HEK293 (cell line): ENCODE results near the gene PCYT1A.

Source experiments
- GLI4 ChIP-seq: fragments of 450-650 bp; formaldehyde crosslinking; IDR thresholded peaks from 2 replicates; pipeline ENCODE4 v1.5.1; 2016; ENCODE audit warnings: missing biosample characterization, missing genetic modification characterization
- TCF7L2 ChIP-seq: IDR thresholded peaks from 2 replicates; pipeline ENCODE4 v1.6.1; 2011; ENCODE audit warnings: low read depth, mild to moderate bottlenecking, inconsistent platforms, low read length, moderate library complexity, borderline replicate concordance
- ZNF670 ChIP-seq: fragments of 450-650 bp; formaldehyde crosslinking; IDR thresholded peaks from 2 replicates; pipeline ENCODE4 v1.5.1; 2016; ENCODE audit warnings: missing biosample characterization, missing genetic modification characterization, low read depth
- TF ChIP-seq, protein P1 (sequence below): fragments of 450-650 bp; formaldehyde crosslinking; IDR thresholded peaks from 2 replicates; pipeline ENCODE4 v1.5.1; 2016; ENCODE audit warnings: missing biosample characterization, missing genetic modification characterization, borderline replicate concordance
- TF ChIP-seq, protein P2 (sequence below): fragments of 450-650 bp; formaldehyde crosslinking; IDR thresholded peaks from 2 replicates; pipeline ENCODE4 v1.5.1; 2016; ENCODE audit warnings: missing biosample characterization, missing genetic modification characterization
- TF ChIP-seq, protein P3 (sequence below): fragments of 450-650 bp; formaldehyde crosslinking; IDR thresholded peaks from 2 replicates; pipeline ENCODE4 v1.5.1; 2017; ENCODE audit warnings: missing biosample characterization, mild to moderate bottlenecking, missing genetic modification characterization, moderate library complexity

DNA sequence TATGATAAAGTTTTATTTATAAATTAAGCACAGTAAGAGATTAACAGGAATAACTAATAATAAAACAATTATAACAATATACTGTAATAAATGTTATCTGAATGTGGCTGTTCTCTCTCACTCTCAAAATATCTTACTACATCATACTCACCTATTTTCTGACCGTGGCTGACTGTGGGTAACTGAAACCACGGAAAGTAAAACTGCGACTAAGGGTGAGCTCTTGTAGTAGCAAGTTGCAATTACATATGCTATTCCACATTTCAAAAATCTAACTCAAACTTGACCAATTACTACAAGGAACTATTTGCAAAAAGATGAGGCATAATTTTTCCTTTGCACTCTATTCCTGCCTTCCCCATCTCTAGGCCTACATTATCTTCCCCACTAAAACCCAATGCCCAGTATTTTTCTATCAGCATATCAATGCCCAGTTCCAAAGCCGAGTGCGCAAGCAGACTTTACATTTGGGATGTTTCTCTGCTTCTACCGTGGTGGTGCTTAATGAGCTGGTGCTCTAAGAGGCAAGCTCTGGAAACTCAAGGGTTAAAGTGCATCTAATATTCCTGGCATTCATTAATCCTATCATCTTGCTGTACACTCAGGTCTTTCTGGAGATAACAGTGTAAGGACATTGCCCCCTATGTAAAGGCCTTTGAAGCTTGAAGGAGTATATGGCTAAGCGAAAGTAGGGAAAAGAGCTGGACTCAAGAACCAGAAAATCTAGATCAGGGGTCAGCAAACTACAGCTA is 6.7 kb downstream of the PCYT1A start:
- TF ChIP-seq ZNF670 (no peak), GLI4 (no peak), TCF7L2 (no peak)
- TF ChIP-seq, protein P1, sequence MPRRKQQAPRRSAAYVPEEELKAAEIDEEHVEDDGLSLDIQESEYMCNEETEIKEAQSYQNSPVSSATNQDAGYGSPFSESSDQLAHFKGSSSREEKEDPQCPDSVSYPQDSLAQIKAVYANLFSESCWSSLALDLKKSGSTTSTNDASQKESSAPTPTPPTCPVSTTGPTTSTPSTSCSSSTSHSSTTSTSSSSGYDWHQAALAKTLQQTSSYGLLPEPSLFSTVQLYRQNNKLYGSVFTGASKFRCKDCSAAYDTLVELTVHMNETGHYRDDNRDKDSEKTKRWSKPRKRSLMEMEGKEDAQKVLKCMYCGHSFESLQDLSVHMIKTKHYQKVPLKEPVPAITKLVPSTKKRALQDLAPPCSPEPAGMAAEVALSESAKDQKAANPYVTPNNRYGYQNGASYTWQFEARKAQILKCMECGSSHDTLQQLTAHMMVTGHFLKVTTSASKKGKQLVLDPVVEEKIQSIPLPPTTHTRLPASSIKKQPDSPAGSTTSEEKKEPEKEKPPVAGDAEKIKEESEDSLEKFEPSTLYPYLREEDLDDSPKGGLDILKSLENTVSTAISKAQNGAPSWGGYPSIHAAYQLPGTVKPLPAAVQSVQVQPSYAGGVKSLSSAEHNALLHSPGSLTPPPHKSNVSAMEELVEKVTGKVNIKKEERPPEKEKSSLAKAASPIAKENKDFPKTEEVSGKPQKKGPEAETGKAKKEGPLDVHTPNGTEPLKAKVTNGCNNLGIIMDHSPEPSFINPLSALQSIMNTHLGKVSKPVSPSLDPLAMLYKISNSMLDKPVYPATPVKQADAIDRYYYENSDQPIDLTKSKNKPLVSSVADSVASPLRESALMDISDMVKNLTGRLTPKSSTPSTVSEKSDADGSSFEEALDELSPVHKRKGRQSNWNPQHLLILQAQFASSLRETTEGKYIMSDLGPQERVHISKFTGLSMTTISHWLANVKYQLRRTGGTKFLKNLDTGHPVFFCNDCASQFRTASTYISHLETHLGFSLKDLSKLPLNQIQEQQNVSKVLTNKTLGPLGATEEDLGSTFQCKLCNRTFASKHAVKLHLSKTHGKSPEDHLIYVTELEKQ (tag by site-specific recombination), result no peak
- TF ChIP-seq, protein P2, sequence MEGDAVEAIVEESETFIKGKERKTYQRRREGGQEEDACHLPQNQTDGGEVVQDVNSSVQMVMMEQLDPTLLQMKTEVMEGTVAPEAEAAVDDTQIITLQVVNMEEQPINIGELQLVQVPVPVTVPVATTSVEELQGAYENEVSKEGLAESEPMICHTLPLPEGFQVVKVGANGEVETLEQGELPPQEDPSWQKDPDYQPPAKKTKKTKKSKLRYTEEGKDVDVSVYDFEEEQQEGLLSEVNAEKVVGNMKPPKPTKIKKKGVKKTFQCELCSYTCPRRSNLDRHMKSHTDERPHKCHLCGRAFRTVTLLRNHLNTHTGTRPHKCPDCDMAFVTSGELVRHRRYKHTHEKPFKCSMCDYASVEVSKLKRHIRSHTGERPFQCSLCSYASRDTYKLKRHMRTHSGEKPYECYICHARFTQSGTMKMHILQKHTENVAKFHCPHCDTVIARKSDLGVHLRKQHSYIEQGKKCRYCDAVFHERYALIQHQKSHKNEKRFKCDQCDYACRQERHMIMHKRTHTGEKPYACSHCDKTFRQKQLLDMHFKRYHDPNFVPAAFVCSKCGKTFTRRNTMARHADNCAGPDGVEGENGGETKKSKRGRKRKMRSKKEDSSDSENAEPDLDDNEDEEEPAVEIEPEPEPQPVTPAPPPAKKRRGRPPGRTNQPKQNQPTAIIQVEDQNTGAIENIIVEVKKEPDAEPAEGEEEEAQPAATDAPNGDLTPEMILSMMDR (tag by site-specific recombination), result no peak
- TF ChIP-seq, protein P3, sequence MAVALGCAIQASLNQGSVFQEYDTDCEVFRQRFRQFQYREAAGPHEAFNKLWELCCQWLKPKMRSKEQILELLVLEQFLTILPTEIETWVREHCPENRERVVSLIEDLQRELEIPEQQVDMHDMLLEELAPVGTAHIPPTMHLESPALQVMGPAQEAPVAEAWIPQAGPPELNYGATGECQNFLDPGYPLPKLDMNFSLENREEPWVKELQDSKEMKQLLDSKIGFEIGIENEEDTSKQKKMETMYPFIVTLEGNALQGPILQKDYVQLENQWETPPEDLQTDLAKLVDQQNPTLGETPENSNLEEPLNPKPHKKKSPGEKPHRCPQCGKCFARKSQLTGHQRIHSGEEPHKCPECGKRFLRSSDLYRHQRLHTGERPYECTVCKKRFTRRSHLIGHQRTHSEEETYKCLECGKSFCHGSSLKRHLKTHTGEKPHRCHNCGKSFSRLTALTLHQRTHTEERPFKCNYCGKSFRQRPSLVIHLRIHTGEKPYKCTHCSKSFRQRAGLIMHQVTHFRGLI (tag by site-specific recombination), result no peak
